Mesodermal cell (in vitro differentiated cells): ENCODE measurements around the gene GPR34.
A peak's percentile ranks its signal among the peaks of the same experiment; 100 is the strongest.
"Not testable (repeated sequence)": the region's sequence is repeated elsewhere in the genome, so short reads cannot be mapped to it uniquely, and the experiment has no call there.

Experiments
- H3K27ac ChIP-seq: 2 replicates; pipeline ENCODE4 v1.7.0; 2013; ENCODE audit warnings: mild to moderate bottlenecking, low read depth, low read length, moderate library complexity; ENCODE audit not compliant: severe bottlenecking
- H3K36me3 ChIP-seq: 2 replicates; pipeline ENCODE4 v1.7.1; 2013; ENCODE audit warnings: mild to moderate bottlenecking, low read length, moderate library complexity; ENCODE audit not compliant: control insufficient read depth, insufficient read depth
- H3K4me1 ChIP-seq: one replicate; pipeline ENCODE4 v1.7.1; 2013; ENCODE audit warnings: mild to moderate bottlenecking, low read length; ENCODE audit not compliant: insufficient read depth, control insufficient read depth, poor library complexity, severe bottlenecking
- H3K4me3 ChIP-seq: 2 replicates; pipeline ENCODE4 v1.7.0; 2013; ENCODE audit warnings: low read length, control low read depth, mild to moderate bottlenecking; ENCODE audit not compliant: insufficient read depth, poor library complexity, severe bottlenecking; ENCODE audit errors: extremely low read depth
- H3K9me3 ChIP-seq: 2 replicates; pipeline ENCODE4 v1.7.1; 2013; ENCODE audit warnings: mild to moderate bottlenecking, low read length, moderate library complexity; ENCODE audit not compliant: control insufficient read depth
- WGBS, 2 experiments: methylation state at CpG; one replicate each; pipeline ENCODE4 v1.1.5; 2013; ENCODE audit warnings: missing lambda C conversion rate in 2 of 2; ENCODE audit not compliant: insufficient coverage in 2 of 2; 5-methylcytosine and 5-hydroxymethylcytosine counted together

Gene GPR34

GRCh38 chrX:41718481-41719235 is 29.9 kb downstream of the GPR34 start:
- H3K27ac ChIP-seq, result peak overlapping the region; percentile 41
- peaks cover 4% of the 10 kb centered on the region for H3K9me3 ChIP-seq
- 75 to 94% methylated on average over 2 of the region's 4 CpGs for WGBS, 2 experiments

GRCh38 chrX:41719610-41720009 is 30.8 kb downstream of the GPR34 start:
- H3K9me3 ChIP-seq, H3K4me1 ChIP-seq, H3K27ac ChIP-seq, H3K4me3 ChIP-seq: not testable (repeated sequence)
- 71% methylated on average over 1 of the region's 6 CpGs; no CpG with 5 or more reads in 1 of the 2 experiments for WGBS, 2 experiments
- H3K36me3 ChIP-seq, result peaks cover 32% of the 10 kb centered on the region

More at GRCh38 chrX:41718481-41719235, 29.9 kb downstream of the GPR34 start:
- no peak overlapping the region for H3K4me3 ChIP-seq
- H3K4me1 ChIP-seq, result no peaks in the 10 kb centered on the region
- peaks cover 32% of the 10 kb centered on the region for H3K36me3 ChIP-seq

- no peak overlapping the region for H3K27ac ChIP-seq
- peaks cover 32% of the 10 kb centered on the region for H3K36me3 ChIP-seq
- peaks cover 4% of the 10 kb centered on the region for H3K9me3 ChIP-seq
- 100% methylated on average over 1 of the region's 3 CpGs; no CpG with 5 or more reads in 1 of the 2 experiments for WGBS, 2 experiments
- H3K4me3 ChIP-seq, result no peak overlapping the region
- no peaks in the 10 kb centered on the region for H3K4me1 ChIP-seq
Observed at GRCh38 chrX:41720125-41720779, 31.5 kb downstream of the GPR34 start.

- peaks cover 4% of the 10 kb centered on the region for H3K9me3 ChIP-seq
- WGBS, 2 experiments, result 100% methylated on average over 1 of the region's 1 CpG
Observed at GRCh38 chrX:41721590-41721989, 32.8 kb downstream of the GPR34 start.

GRCh38 chrX:41722214-41722613 is 33.4 kb downstream of the GPR34 start:
- 94% methylated on average over 2 of the region's 3 CpGs for WGBS, 2 experiments
- Histone ChIP-seq H3K36me3 (peaks cover 28% of the 10 kb centered on the region), H3K9me3 (peaks cover 4% of the 10 kb centered on the region), H3K4me3 (no peak overlapping the region), H3K4me1 (no peaks in the 10 kb centered on the region), H3K27ac (no peak overlapping the region)

More at GRCh38 chrX:41721590-41721989, 32.8 kb downstream of the GPR34 start:
- Histone ChIP-seq H3K4me3 (no peak overlapping the region), H3K27ac (no peak overlapping the region), H3K4me1 (no peaks in the 10 kb centered on the region), H3K36me3 (peaks cover 31% of the 10 kb centered on the region)

- no peak overlapping the region for H3K4me3 ChIP-seq
- no peaks in the 10 kb centered on the region for H3K4me1 ChIP-seq
- H3K9me3 ChIP-seq, result peaks cover 4% of the 10 kb centered on the region
- H3K27ac ChIP-seq, result no peak overlapping the region
- WGBS, 2 experiments, result no CpG with 5 or more reads among the region's 3 CpGs
- peaks cover 24% of the 10 kb centered on the region for H3K36me3 ChIP-seq
Observed at GRCh38 chrX:41722816-41723618, 34.2 kb downstream of the GPR34 start.

GRCh38 chrX:41723826-41724225 is 35.1 kb downstream of the GPR34 start, which contains the start of gene GPR82:
Gene GPR82 (plus strand): TSS chrX:41724181. CDS start chrX:41727027, 2,846 bp downstream.
- H3K4me3 ChIP-seq, result no peak within 1 kb of the TSS
- peaks cover 4% of the 10 kb centered on the region for H3K9me3 ChIP-seq
- H3K4me1 ChIP-seq, result no peaks in the 10 kb centered on the region
- H3K36me3 ChIP-seq, result peaks cover 16% of the 10 kb centered on the region
- WGBS, 2 experiments, result no CpG with 5 or more reads among the region's 2 CpGs
- no peak within 1 kb of the TSS for H3K27ac ChIP-seq

GRCh38 chrX:41728125-41728524 is 39.4 kb downstream of the GPR34 start:
- Histone ChIP-seq H3K4me1 (no peaks in the 10 kb centered on the region), H3K4me3 (no peak overlapping the region), H3K36me3 (no peaks in the 10 kb centered on the region), H3K9me3 (no peaks in the 10 kb centered on the region), H3K27ac (no peak overlapping the region)
- WGBS, 2 experiments, result no CpG with 5 or more reads among the region's 3 CpGs

GRCh38 chrX:41730081-41730480 is 41.3 kb downstream of the GPR34 start:
- no CpG with 5 or more reads among the region's 2 CpGs for WGBS, 2 experiments
- H3K27ac ChIP-seq, result no peak overlapping the region
- no peaks in the 10 kb centered on the region for H3K4me1 ChIP-seq
- no peak overlapping the region for H3K4me3 ChIP-seq
- H3K36me3 ChIP-seq, result no peaks in the 10 kb centered on the region
- H3K9me3 ChIP-seq, result no peaks in the 10 kb centered on the region

- Histone ChIP-seq H3K4me1 (no peaks in the 10 kb centered on the region), H3K36me3 (no peaks in the 10 kb centered on the region), H3K27ac (no peak overlapping the region), H3K9me3 (no peaks in the 10 kb centered on the region), H3K4me3 (no peak overlapping the region)
- 86 to 100% methylated on average over 1 of the region's 2 CpGs for WGBS, 2 experiments
Observed at GRCh38 chrX:41732260-41732659, 43.5 kb downstream of the GPR34 start.
